GM08714 (cell line): ENCODE measurements around the gene PDE4D.
"Not testable (repeated sequence)": the region's sequence is repeated elsewhere in the genome, so short reads cannot be mapped to it uniquely, and the experiment has no call there.

Source experiments
- H3K4me3 ChIP-seq: fragments of 200-500 bp; sonication (Bioruptor generic); 2 replicates; pipeline ENCODE4 v1.5.1; 2014; ENCODE audit warnings: mild to moderate bottlenecking, low read length, inconsistent platforms
- ZNF274 ChIP-seq: IDR thresholded peaks from 2 replicates; pipeline ENCODE4 v1.6.1; 2012; ENCODE audit warnings: mild to moderate bottlenecking, low read depth, low read length

The PDE4D gene

DNA sequence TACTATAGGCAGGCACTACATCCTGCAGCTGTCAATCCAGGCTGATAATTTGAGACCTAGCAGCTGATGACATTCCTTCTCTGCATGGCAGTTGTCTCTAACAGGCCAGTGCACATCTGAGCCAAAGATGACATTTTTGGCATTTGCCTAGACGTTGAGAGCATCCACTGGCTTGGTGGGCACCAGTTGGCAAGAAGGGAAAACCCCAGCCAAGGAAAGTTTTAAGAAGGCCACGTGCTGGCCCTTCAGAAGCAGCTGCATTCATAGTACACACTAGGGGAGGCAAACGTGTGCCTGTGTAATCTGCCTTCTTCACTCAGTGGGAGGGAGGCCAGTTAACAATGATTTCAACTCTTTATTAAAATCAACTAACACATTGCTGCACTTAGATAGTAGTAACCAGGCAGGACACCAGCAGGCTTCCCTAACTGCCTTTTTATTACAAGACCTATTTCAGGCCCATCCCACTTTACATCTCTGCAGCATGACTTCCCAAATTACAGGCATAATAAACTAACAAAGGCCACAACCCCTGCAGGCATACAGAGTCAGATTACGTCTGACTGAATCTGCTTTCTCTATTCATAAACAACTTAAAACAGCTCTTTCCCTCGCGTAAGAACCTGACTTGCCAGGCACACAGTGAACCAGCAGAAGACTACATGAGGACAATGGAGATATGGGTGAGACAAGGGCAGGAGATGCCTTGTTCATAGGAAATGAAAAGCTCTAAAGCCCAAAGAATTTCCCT is 576.3 kb downstream of the PDE4D start:
- no peak overlapping the region for H3K4me3 ChIP-seq
- no peak for TF ChIP-seq ZNF274

- TF ChIP-seq ZNF274, result no peak
- no peak overlapping the region for H3K4me3 ChIP-seq
Measured at GRCh38 chr5:59312223-59312622, 581.3 kb downstream of the PDE4D start.

DNA sequence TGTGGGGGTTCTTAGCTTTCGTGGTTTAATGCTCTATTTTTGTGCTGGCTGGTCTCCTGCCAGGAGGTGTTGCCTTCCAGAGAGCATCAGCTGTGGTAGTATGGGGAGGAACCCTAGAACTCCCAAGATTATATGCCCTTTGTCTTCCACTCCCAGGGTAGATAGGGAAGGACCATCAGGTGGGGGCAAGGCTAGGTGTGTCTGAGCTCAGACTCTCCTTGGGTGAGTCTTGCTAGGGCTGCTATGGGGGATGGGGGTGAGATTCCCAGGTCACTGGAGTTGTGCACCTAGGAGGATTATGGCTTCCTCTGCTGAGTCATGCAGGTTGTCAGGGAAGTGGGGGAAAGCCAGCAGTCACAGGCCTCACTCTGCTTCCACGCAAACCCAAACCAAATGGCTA is 584.8 kb downstream of the PDE4D start:
- H3K4me3 ChIP-seq, result not testable (repeated sequence)

- H3K4me3 ChIP-seq, result not testable (repeated sequence)
Measured at GRCh38 chr5:59303289-59303716, 590.2 kb downstream of the PDE4D start.

DNA sequence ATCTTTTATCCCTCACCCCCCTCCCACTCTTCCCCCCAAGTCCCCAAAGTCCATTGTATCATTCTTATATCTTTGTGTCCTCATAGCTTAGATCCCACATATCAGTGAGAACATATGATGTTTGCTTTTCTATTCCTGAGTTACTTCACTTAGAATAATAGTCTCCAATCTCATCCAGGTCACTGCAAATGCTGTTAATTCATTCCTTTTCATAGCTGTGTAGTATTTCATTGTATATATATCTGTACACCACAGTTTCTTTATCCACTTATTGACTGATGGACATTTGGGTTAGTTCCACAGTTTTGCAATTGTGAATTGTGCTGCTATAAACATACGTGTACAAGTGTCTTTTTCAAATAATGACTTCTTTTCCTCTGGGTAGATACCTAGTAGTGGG is 591.0 kb downstream of the PDE4D start:
- not testable (repeated sequence) for H3K4me3 ChIP-seq

DNA sequence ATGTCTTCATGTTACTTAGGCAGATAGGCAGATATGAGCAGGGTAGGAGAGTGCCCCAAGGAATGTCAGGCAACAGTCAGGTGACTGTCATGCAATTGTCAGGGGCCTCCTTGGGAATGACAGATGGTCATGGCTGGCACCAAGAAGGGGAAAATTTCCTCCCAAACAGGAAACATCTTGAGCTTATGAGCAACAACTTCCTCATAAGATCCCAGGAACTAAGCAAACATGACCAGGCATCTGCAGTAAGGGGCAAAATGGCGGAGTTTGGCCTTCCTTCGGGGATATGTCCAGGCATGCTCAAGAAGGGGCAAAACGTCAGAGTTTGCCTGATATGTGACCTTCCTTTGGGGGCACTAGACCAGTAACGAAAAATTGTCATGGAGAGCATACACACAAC is 591.8 kb downstream of the PDE4D start:
- TF ChIP-seq ZNF274, result no peak
- H3K4me3 ChIP-seq, result no peak overlapping the region

DNA sequence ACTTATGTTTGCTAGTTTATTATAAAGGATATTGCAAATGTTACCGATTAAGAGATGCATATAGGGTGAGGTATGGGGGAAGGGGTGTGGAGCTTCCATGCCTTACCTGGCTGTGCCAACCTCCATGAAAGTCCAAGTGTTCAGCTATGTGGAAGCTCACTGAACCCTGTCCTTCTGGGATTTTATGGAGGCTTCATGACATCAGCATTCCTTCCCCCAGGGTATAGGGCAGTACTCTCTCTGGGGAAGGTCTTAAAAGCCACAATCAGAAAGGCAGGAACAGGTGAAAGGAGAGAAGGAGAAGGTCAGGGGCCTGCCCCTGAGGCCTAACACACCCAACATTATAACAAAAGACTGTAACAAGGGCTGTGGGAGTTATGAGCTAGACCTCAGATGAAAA is 592.6 kb downstream of the PDE4D start:
- no peak for TF ChIP-seq ZNF274
- no peak overlapping the region for H3K4me3 ChIP-seq

- H3K4me3 ChIP-seq, result no peak overlapping the region
- TF ChIP-seq ZNF274, result no peak
Measured at GRCh38 chr5:59299006-59299405, 594.5 kb downstream of the PDE4D start.

DNA sequence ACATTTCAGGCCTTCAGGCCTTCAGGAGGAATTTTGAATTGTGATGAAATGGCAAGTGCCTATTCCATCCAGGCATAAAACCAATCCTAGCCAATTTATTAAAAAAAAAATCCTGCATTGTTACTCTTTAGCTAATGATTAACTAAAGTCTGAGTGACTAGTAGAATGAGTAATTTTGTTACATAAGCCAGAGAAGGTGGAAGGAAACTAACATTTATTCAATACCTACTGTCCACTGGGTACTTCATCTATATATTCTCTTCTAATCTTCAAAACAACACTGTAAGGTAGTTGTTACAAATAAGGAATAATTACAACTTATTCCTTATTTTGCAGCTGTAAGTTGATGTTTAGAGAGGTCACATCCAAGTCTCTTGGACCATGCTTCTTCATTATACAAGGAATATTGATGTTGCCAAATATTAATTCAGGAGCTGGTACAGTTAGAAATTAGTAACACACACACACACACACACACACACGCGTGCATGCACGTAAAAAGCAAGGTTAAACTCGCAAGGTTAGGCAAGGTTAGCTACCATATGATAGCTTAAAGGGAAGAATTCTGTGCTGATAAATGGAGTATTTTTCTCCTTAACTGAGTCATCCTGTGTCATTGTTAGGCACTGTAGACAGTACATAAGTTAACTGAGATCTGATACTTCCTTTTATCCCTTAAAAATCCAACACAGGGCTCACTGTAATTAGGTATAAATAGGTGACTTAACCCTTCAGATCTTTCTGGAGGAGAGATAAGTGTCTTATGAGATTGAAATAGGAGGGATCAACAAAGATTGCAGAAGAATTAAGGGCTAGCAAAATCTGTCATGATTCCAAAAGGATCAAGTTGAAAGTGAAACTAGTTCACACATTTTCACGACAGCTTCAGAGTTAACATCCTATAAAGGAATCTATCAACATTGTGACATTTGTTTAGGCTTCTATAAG is 596.9 kb downstream of the PDE4D start:
- no peak for TF ChIP-seq ZNF274
- no peak overlapping the region for H3K4me3 ChIP-seq

DNA sequence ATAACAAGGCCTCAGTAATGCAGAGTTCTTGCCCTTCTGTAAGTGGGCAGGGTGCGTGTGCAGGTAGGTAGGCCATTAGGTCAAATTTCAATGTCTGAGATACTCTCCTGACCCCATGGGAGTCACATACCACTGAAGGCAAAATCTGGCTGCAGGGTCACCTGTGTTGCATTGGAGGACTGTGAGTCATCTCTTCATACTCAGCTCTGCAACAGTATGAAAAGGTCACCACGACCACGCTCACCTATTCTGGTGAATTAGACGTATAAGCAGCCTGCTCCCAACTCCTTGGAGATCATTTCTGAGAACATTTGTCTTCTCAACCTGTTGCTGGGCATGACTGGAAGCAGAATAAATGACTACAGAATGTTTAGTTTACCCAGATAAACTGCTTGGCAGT is 599.8 kb downstream of the PDE4D start:
- no peak for TF ChIP-seq ZNF274
- H3K4me3 ChIP-seq, result no peak overlapping the region

- no peak for TF ChIP-seq ZNF274
- no peak overlapping the region for H3K4me3 ChIP-seq
Measured at GRCh38 chr5:59291941-59292340, 601.6 kb downstream of the PDE4D start.

GRCh38 chr5:59287884-59288283 is 605.6 kb downstream of the PDE4D start:
- no peak overlapping the region for H3K4me3 ChIP-seq
- no peak for TF ChIP-seq ZNF274

DNA sequence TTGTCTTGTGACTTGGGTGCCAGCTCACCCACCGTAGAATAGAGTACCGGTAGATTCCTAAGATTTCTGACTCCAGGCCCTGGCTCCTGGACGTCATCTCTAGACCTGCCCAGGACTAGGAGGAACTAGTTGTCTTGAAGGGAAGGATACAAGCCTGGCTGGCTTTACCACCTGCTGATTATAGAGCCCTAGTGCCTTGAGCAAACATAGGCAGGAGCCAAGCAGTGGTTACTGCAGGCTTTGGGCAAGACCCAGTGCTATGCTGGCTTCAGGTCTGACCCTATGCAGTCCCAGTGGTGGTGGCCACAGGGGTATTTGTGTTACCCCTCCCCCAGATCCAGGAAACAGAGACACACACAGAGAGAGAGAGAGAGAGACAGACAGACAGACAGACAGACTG is 606.2 kb downstream of the PDE4D start:
- H3K4me3 ChIP-seq, result no peak overlapping the region
- no peak for TF ChIP-seq ZNF274

DNA sequence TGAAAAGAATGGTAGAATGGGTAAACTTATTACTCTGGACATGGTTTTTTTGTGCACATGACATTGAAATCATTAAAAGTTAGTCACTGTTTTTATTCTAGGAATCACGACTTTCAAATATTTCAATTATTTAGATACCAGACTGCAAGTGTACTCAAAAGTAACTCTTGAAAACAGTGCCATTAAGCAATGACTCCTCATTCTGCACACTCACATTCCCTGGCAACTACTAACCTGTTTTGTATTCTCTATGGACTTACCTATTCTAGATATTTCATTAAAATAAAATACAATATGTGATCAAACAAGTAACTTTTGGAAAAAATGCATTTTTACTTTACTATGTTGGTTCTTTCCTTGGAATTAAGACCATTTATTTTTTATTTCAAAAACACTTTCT is 607.0 kb downstream of the PDE4D start:
- no peak for TF ChIP-seq ZNF274
- H3K4me3 ChIP-seq, result no peak overlapping the region

DNA sequence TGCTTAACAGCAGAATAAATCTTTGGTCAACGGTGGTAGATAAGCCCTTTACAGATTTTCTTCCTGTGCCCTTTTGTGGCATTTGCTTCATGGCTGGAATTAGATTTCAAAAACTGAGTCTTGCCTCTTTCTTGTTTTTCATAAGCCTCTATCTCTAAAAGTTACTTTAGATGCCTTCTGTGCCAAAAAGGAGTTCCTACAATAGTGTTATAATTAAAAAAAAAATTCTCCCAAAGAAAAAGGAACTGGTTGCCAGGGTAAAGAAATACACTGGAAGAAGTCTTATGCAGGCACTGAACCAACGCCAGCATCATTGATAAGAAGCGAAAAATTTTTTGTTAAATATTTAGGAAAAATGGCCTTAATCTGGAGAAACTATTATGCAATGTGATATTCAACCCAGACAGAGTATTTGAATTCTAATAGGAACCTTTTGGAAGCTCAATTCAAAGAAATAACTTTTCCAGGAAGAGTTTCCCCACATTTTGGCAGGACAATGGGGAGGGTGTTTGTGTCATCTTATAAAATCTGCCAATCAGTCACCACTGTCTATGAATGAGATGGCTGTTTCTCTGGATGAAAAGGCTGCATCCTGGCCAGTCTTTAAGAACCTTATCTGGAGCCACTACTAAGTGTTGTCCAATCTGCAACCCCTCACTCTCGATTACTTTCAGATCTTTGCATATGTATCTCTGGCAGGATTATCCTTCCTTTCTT is 608.1 kb downstream of the PDE4D start:
- TF ChIP-seq ZNF274, result no peak
- no peak overlapping the region for H3K4me3 ChIP-seq
